T47D (cell line): ENCODE results near the gene PLSCR3.
A peak's percentile ranks its signal among the peaks of the same experiment; 100 is the strongest.
"Not testable (repeated sequence)": the region's sequence is repeated elsewhere in the genome, so short reads cannot be mapped to it uniquely, and the experiment has no call there.

ENCODE experiments used
- DNase-seq, 2 experiments: peaks; one replicate each; pipeline versions ENCODE4 v3.0.0 to v3.0.0-alpha.2; 2011 to 2012; ENCODE audit warnings: low read depth in 1 of 2, low spot score in 1 of 2
- JUND ChIP-seq: IDR thresholded peaks from 2 replicates; pipeline ENCODE4 v1.6.1; 2012; ENCODE audit warnings: low read depth
- in situ Hi-C: cut with HindIII; loops from 2 replicates; pipeline ENCODE4 v1.10.0; 2016; ENCODE audit warnings: low sequenced_read_pairs, low pct_unique_long_range_greater_than_20kb

The PLSCR3 gene

DNA sequence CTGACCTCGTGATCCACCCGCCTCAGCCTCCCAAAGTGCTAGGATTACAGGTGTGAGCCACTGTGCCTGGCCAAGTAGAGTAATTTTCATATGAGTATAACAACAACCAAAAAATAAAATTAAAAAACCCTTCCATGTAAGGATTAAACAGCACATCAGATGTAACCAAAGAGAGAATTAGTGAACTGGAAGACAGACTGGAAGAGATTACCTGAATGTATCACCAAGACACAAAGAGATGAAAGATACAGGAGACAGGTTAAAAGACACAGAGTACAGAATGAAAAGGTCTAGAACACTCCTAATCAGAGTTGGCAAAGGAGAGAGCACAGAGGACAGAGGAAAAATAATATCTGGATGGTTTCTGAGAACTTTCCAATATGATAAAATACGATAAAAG, 15.2 kb downstream of the PLSCR3 start:
- in situ Hi-C loops, result no loop called here
- DNase-seq, result no peak
- TF ChIP-seq JUND, result no peak

DNA sequence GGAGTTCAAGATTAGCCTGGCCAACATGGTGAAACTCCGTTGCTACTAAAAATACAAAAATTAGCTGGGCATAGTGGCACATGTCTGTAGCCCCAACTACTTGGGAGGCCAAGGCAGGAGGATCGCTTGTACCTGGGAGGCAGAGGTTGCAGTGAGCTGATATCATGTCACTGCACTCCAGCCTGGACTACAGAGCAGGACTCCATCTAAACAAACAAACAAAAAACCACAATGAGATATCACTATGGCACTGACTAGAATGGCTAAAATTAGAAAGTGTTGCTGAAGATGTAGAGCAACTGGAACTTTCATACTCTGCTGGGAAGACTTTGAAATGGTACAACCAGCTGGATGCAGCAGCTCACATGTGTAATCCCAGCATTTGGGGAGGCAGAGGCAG, 20.0 kb downstream of the PLSCR3 start:
- in situ Hi-C loops, result no loop called here
- no peak for TF ChIP-seq JUND

DNA sequence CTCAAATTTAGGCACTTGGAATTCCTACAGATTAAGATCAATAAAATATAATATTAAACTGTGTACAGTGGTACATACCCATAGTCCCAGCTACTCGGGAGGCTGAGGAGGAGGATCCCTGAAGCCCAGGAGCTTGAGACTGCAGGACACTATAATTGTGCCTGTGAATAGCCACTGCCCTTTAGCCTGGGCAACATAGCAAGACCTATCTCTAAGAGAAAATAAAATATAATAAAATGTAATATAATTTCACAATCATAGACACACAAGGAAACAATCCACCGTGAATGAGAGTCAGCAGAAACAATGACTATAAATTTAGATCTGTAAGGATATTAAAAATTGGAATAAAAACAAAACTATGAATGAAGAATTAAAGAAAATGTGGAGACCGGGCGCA, 23.5 kb downstream of the PLSCR3 start:
- no peak for TF ChIP-seq JUND
- in situ Hi-C loops, result no loop called here
- DNase-seq, result no peak

More for the DNA sequence above, 20.0 kb downstream of the PLSCR3 start:
- DNase-seq, result no peak

DNA sequence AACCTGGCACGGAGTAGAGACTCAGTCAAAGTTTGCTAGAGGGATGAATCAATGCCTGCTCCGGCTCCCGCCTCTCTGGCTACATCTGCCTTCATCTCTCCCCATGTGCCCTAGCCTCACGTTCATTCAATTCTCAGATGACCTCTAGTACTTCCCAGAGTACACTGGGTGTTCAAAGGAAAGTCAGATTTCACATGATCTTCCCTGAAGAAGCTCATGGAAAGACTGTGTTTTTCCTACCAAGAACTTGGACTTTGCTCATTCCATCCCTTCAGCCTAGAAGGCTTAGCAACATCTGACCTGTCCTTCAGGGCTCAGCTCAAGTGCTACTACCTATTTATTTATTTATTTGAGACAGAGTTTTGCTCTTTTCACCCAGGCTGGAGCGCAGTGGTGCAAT, 24.5 kb downstream of the PLSCR3 start:
- no peak for DNase-seq
- TF ChIP-seq JUND, result no peak
- in situ Hi-C loops, result no loop called here

DNA sequence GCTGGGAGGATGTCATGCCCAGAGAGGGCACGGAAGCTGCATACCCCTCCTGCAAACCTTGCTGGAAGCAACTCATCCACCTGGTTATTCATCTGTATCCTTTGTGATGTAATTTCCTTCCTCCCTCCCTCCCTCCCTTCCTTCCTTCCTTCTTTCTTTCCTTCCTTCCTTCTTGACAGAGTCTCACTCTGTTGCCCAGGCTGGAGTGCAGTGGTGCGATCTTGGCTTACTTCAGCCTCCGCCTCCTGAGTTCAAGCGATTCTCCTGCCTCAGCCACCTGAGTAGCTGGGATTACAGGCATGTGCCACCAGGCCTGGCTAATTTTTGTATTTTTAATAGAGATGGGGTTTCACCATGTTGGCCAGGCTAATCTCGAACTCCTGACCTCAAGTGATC, 25.7 kb downstream of the PLSCR3 start:
- in situ Hi-C loops, result not testable (repeated sequence)

DNA sequence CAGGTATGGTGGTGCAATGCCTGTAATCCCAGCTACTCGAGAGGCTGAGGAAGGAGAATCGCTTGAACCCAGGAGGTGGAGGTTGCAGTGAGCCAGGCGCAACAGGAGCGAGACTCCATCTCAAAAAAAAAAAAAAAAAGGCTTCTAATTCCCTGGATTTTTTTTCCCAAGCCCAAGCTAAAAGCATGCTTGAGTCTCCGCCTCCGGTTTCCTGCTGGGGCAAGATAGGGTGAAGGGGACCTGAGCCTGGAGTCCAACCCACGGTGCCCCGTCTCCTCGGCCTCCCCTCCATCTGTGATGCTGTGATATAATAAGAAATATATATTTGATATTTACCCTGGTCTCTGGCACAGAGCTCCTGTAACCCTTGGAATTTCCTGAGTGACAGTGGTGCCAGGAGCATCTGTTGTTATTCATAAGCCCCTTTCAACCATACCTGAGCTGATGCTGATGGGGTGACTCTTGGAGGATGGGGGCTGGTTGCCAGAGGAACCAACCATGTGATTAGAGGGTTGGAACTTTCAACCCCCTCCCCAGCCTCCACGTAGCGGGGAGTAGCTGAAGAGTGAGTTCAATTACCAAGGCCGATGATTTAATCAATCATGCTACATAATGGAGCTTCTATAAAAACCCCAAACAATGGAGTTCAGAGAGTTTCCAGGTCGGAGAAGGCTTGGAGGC, 26.3 kb downstream of the PLSCR3 start:
- no peak for TF ChIP-seq JUND
- in situ Hi-C loops, result no loop called here
- DNase-seq, result no peak

More for the DNA sequence above, 25.7 kb downstream of the PLSCR3 start:
- DNase-seq, result not testable (repeated sequence)

DNA sequence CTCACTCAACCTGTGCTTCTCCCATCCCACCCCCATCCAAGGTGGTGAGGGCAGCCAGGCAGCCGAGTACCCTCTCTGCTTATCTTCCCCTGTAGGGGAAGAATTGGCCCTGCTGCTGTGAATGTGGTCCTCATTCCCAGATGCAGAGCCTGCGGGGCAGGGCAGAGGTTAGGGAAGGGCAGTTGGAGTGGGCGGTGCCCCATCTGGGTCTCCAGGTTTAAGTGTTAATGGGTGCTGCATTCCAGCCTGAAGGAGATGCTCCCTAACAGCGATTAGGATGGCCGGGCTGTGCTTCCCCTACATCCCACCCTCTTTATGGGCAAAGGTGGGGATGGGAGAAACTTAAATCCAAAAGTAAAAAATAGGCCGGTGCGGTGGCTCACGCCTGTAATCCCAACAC, 27.2 kb downstream of the PLSCR3 start:
- no peak for TF ChIP-seq JUND
- no peak for DNase-seq
- in situ Hi-C loops, result no loop called here

DNA sequence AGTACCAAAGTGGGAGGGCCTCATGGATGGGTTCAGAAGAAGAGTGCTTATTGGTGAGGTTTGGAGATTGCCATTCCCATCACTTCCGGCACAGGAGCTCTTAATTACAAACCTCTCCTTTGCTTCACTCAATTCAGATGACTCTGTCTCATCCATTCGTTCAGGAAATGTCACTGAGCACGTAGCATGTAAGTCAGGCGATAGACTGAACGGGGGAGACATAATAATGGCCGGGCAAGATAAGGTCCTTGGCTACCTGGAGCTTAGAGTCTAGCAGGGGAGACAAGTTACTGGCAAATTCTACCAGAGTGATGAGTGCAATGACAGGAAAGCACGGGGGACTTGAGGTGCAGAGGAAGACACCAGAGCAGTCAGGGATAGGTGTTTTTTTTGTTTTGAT, 28.4 kb downstream of the PLSCR3 start:
- in situ Hi-C loops, result not testable (repeated sequence)

DNA sequence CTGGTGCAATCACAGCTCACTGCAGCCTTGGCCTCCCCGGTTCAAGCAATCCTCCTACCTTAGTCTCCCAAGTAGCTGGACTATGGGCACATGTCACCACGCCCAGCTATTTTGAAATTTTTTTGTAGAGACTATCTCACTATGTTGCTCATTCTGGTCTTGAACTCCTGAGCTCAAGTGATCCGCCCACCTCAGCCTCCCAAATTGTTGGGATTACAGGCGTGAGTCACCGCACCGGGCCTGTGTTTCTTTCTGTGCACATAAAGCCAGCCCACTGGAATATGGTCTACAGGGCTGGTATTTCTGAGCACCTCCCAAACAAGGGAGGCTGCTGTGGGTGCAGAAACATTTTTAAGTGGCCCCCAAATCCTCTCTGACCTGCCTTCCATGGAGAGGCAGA, 31.0 kb downstream of the PLSCR3 start:
- TF ChIP-seq JUND, result no peak
- DNase-seq, result no peak
- in situ Hi-C loops, result no loop called here

More for the DNA sequence above, 28.4 kb downstream of the PLSCR3 start:
- DNase-seq, result not testable (repeated sequence)

DNA sequence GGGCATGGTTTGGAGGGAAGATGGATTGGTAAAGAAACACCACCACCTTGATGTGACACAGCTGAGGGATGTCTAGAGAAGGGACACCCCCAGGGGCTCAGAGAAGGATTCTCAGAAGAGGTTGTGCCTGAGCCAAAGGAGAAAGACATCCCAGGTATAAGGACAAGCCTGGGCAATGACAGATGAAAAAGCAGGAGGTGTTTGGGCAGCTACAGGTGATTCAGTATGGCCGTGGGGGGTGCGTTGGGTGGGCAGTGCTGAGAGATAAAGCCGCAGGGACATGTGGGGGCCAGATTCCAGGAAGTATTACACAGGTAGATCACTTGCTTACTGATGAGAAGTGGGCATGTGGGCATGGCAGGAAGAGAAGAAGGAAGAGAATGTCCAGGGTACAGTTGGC, 32.4 kb downstream of the PLSCR3 start:
- DNase-seq, result no peak
- no peak for TF ChIP-seq JUND
- in situ Hi-C loops, result no loop called here

DNA sequence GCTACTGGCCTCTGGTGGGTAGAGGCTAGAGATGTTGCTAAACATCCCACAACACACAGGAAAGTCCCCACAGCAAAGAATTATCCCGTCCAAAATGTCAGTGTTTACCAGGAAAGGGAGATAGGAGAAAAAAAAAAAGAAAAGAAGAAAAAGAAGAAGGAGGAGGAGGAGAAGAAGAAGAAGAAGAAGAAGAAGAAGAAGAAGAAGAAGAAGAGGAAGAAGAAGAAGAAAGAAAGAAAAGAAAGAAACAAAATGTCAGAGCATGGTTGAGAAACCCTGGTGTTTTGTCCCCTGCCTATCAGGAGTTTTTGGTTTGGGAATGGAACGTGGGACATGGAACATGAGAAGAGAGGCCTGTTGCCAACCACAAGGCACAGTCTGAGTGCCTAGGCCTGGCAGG, 36.9 kb downstream of the PLSCR3 start:
- no peak for TF ChIP-seq JUND
- DNase-seq, result no peak
- in situ Hi-C loops, result no loop called here

DNA sequence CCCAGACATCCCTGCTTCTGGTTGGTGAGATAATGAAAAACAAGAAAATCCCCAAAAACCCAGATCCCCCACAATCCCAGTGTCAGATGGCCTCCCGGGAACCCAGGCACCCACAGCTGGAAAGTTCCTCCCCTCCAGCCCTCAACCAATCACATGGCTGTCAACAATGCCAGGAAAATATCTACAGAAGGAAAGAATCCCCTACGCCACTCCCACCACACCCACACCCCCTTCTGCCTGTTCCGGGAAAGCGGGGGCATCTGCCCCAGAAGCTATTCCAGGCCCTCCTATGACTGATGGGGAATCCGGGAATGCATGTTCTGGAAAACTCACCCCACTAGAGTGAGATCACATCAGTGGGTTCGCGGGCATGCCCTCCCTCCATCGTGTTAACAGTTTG, 37.6 kb downstream of the PLSCR3 start:
- no peak for TF ChIP-seq JUND
- in situ Hi-C loops, result no loop called here
- DNase-seq, result no peak

DNA sequence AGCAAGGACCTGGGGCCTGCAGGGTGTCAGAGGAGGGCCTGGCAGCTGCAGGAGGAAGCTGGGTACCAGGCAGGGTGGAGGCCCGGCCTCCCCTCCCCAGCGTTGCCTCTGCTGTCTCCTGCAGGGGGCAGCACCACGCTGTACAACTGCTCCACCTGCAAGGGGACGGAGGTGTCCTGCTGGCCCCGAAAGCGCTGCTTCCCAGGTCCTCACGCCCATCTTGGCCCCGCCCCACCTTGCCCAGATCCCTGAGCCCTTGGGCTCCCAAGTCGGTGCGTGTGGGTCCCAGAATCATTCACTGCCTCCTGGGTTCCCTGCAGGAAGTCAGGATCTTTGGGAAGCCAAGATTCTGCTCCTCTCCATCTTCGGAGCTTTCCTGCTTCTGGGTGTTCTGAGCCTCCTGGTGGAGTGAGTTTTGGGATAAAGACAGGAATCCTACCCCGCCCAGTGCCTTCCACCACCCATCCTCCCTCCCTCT, 38.2 kb downstream of the PLSCR3 start:
- in situ Hi-C loops, result no loop called here
- TF ChIP-seq JUND, result no peak
- DNase-seq, result peak; percentile 71 to 88

DNA sequence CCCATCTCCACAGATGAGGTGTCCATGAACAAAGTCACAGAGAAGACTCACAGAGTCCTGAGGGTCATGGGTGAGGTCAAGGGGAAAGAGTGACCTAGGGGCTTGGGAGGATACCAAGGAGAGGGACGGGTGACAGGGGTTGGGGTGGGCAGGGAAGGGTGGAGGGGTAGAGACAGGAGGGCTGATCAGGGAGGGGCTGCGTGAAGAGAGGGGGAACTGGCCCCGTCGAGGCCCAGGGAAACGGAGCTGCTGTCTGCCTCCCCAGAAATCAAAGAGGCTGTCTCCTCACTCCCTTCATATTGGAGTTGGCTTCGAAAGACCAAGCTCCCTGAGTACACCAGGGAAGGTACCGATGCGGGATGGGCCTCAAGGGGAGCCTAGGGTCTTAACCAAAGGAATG, 38.8 kb downstream of the PLSCR3 start:
- no peak for TF ChIP-seq JUND
- in situ Hi-C loops, result no loop called here
- no peak for DNase-seq
